ENCODE results near the gene CCDC28A.
"Not testable (repeated sequence)": the region's sequence is repeated elsewhere in the genome, so short reads cannot be mapped to it uniquely, and the experiment has no call there.

The CCDC28A gene

GRCh38 chr6:138773177-138774091 lies at the start of gene CCDC28A:
TSS of gene CCDC28A (plus strand) at chr6:138773769. CDS start at chr6:138776121, 2,352 bp downstream.
- H3K27me3 ChIP-seq (ENCODE audit: control insufficient read depth in 1 of 2, insufficient read depth in 2 of 2, low read length in 2 of 2), result no peaks in the 10 kb centered on the region

GRCh38 chr6:138724015-138724414 lies 49.6 kb upstream of the CCDC28A start:
- Histone ChIP-seq H3K4me1 (ENCODE audit: control insufficient read depth in 1 of 2, insufficient read depth in 2 of 2, low read length in 2 of 2) (peaks cover 11 to 14% of the 10 kb centered on the region in 2 donors), H3K36me3 (ENCODE audit: control insufficient read depth in 1 of 2, insufficient read depth in 2 of 2, low read length in 2 of 2) (no peaks in the 10 kb centered on the region), H3K9me3 (ENCODE audit: control insufficient read depth in 1 of 2, low read length in 2 of 2) (no peaks in the 10 kb centered on the region), H3K27me3 (ENCODE audit: control insufficient read depth in 1 of 2, insufficient read depth in 2 of 2, low read length in 2 of 2) (no peaks in the 10 kb centered on the region), H3K4me3 (ENCODE audit: low read depth in 1 of 2, low read length in 2 of 2) (no peak overlapping the region), H3K9ac (ENCODE audit: low read depth in 1 of 2, low read length in 2 of 2) (no peak overlapping the region), H3K27ac (ENCODE audit: low read depth, low read length) (no peak overlapping the region)

More at GRCh38 chr6:138773177-138774091, at the start of gene CCDC28A:
- Histone ChIP-seq H3K9me3 (ENCODE audit: control insufficient read depth in 1 of 2, low read length in 2 of 2) (no peaks in the 10 kb centered on the region), H3K36me3 (ENCODE audit: control insufficient read depth in 1 of 2, insufficient read depth in 2 of 2, low read length in 2 of 2) (peaks cover 0 to 5% of the 10 kb centered on the region in 2 donors), H3K9ac (ENCODE audit: low read depth in 1 of 2, low read length in 2 of 2) (peak within 1 kb of the TSS; percentile 71 to 87), H3K4me1 (ENCODE audit: control insufficient read depth in 1 of 2, insufficient read depth in 2 of 2, low read length in 2 of 2) (peaks cover 14 to 15% of the 10 kb centered on the region in 2 donors), H3K4me3 (ENCODE audit: low read depth in 1 of 2, low read length in 2 of 2) (peak within 1 kb of the TSS; percentile 98 to 100), H3K27ac (ENCODE audit: low read depth, low read length) (peak within 1 kb of the TSS; percentile 91)

GRCh38 chr6:138726066-138726756 lies 47.4 kb upstream of the CCDC28A start:
- H3K4me1 ChIP-seq (ENCODE audit: control insufficient read depth in 1 of 2, insufficient read depth in 2 of 2, low read length in 2 of 2), result peaks cover 11 to 14% of the 10 kb centered on the region in 2 donors
- H3K27ac ChIP-seq (ENCODE audit: low read depth, low read length), result no peak overlapping the region
- no peak overlapping the region for H3K9ac ChIP-seq (ENCODE audit: low read depth in 1 of 2, low read length in 2 of 2)
- no peaks in the 10 kb centered on the region for H3K36me3 ChIP-seq (ENCODE audit: control insufficient read depth in 1 of 2, insufficient read depth in 2 of 2, low read length in 2 of 2)
- no peak overlapping the region for H3K4me3 ChIP-seq (ENCODE audit: low read depth in 1 of 2, low read length in 2 of 2)
- H3K27me3 ChIP-seq (ENCODE audit: control insufficient read depth in 1 of 2, insufficient read depth in 2 of 2, low read length in 2 of 2), result no peaks in the 10 kb centered on the region
- H3K9me3 ChIP-seq (ENCODE audit: control insufficient read depth in 1 of 2, low read length in 2 of 2), result no peaks in the 10 kb centered on the region

GRCh38 chr6:138726757-138727097 lies 46.8 kb upstream of the CCDC28A start:
- Histone ChIP-seq H3K4me3 (ENCODE audit: low read depth in 1 of 2, low read length in 2 of 2) (no peak overlapping the region), H3K4me1 (ENCODE audit: control insufficient read depth in 1 of 2, insufficient read depth in 2 of 2, low read length in 2 of 2) (peaks cover 11 to 14% of the 10 kb centered on the region in 2 donors), H3K9me3 (ENCODE audit: control insufficient read depth in 1 of 2, low read length in 2 of 2) (no peaks in the 10 kb centered on the region), H3K27me3 (ENCODE audit: control insufficient read depth in 1 of 2, insufficient read depth in 2 of 2, low read length in 2 of 2) (no peaks in the 10 kb centered on the region), H3K9ac (ENCODE audit: low read depth in 1 of 2, low read length in 2 of 2) (no peak overlapping the region), H3K36me3 (ENCODE audit: control insufficient read depth in 1 of 2, insufficient read depth in 2 of 2, low read length in 2 of 2) (no peaks in the 10 kb centered on the region), H3K27ac (ENCODE audit: low read depth, low read length) (no peak overlapping the region)

GRCh38 chr6:138727182-138727581 lies 46.4 kb upstream of the CCDC28A start:
- H3K9me3 ChIP-seq (ENCODE audit: control insufficient read depth in 1 of 2, low read length in 2 of 2), result no peaks in the 10 kb centered on the region
- no peak overlapping the region for H3K9ac ChIP-seq (ENCODE audit: low read depth in 1 of 2, low read length in 2 of 2)
- peaks cover 11 to 14% of the 10 kb centered on the region in 2 donors for H3K4me1 ChIP-seq (ENCODE audit: control insufficient read depth in 1 of 2, insufficient read depth in 2 of 2, low read length in 2 of 2)
- no peaks in the 10 kb centered on the region for H3K27me3 ChIP-seq (ENCODE audit: control insufficient read depth in 1 of 2, insufficient read depth in 2 of 2, low read length in 2 of 2)
- H3K27ac ChIP-seq (ENCODE audit: low read depth, low read length), result no peak overlapping the region
- no peak overlapping the region for H3K4me3 ChIP-seq (ENCODE audit: low read depth in 1 of 2, low read length in 2 of 2)
- no peaks in the 10 kb centered on the region for H3K36me3 ChIP-seq (ENCODE audit: control insufficient read depth in 1 of 2, insufficient read depth in 2 of 2, low read length in 2 of 2)

GRCh38 chr6:138728662-138729061 lies 44.9 kb upstream of the CCDC28A start:
- Histone ChIP-seq H3K4me3 (ENCODE audit: low read depth in 1 of 2, low read length in 2 of 2) (no peak overlapping the region), H3K9ac (ENCODE audit: low read depth in 1 of 2, low read length in 2 of 2) (no peak overlapping the region), H3K36me3 (ENCODE audit: control insufficient read depth in 1 of 2, insufficient read depth in 2 of 2, low read length in 2 of 2) (no peaks in the 10 kb centered on the region), H3K9me3 (ENCODE audit: control insufficient read depth in 1 of 2, low read length in 2 of 2) (no peaks in the 10 kb centered on the region), H3K27me3 (ENCODE audit: control insufficient read depth in 1 of 2, insufficient read depth in 2 of 2, low read length in 2 of 2) (no peaks in the 10 kb centered on the region), H3K4me1 (ENCODE audit: control insufficient read depth in 1 of 2, insufficient read depth in 2 of 2, low read length in 2 of 2) (peaks cover 4 to 5% of the 10 kb centered on the region in 2 donors), H3K27ac (ENCODE audit: low read depth, low read length) (no peak overlapping the region)

GRCh38 chr6:138730037-138730436 lies 43.5 kb upstream of the CCDC28A start:
- not testable (repeated sequence) for H3K27me3 ChIP-seq (ENCODE audit: control insufficient read depth in 1 of 2, insufficient read depth in 2 of 2, low read length in 2 of 2); H3K9me3 ChIP-seq (ENCODE audit: control insufficient read depth in 1 of 2, low read length in 2 of 2); H3K36me3 ChIP-seq (ENCODE audit: control insufficient read depth in 1 of 2, insufficient read depth in 2 of 2, low read length in 2 of 2); H3K4me3 ChIP-seq (ENCODE audit: low read depth in 1 of 2, low read length in 2 of 2); H3K9ac ChIP-seq (ENCODE audit: low read depth in 1 of 2, low read length in 2 of 2); H3K27ac ChIP-seq (ENCODE audit: low read depth, low read length); H3K4me1 ChIP-seq (ENCODE audit: control insufficient read depth in 1 of 2, insufficient read depth in 2 of 2, low read length in 2 of 2)

- no peak overlapping the region for H3K4me3 ChIP-seq (ENCODE audit: low read depth in 1 of 2, low read length in 2 of 2)
- H3K27ac ChIP-seq (ENCODE audit: low read depth, low read length), result no peak overlapping the region
- H3K9ac ChIP-seq (ENCODE audit: low read depth in 1 of 2, low read length in 2 of 2), result no peak overlapping the region
- H3K27me3 ChIP-seq (ENCODE audit: control insufficient read depth in 1 of 2, insufficient read depth in 2 of 2, low read length in 2 of 2), result no peaks in the 10 kb centered on the region
- H3K9me3 ChIP-seq (ENCODE audit: control insufficient read depth in 1 of 2, low read length in 2 of 2), result no peaks in the 10 kb centered on the region
- no peaks in the 10 kb centered on the region for H3K4me1 ChIP-seq (ENCODE audit: control insufficient read depth in 1 of 2, insufficient read depth in 2 of 2, low read length in 2 of 2)
- no peaks in the 10 kb centered on the region for H3K36me3 ChIP-seq (ENCODE audit: control insufficient read depth in 1 of 2, insufficient read depth in 2 of 2, low read length in 2 of 2)
These were observed 39.0 kb upstream of the CCDC28A start for GRCh38 chr6:138734585-138734984.

GRCh38 chr6:138736640-138737039 lies 36.9 kb upstream of the CCDC28A start:
- H3K27me3 ChIP-seq (ENCODE audit: control insufficient read depth in 1 of 2, insufficient read depth in 2 of 2, low read length in 2 of 2), result no peaks in the 10 kb centered on the region
- H3K9ac ChIP-seq (ENCODE audit: low read depth in 1 of 2, low read length in 2 of 2), result no peak overlapping the region
- no peaks in the 10 kb centered on the region for H3K4me1 ChIP-seq (ENCODE audit: control insufficient read depth in 1 of 2, insufficient read depth in 2 of 2, low read length in 2 of 2)
- no peak overlapping the region for H3K27ac ChIP-seq (ENCODE audit: low read depth, low read length)
- H3K9me3 ChIP-seq (ENCODE audit: control insufficient read depth in 1 of 2, low read length in 2 of 2), result no peaks in the 10 kb centered on the region
- no peak overlapping the region for H3K4me3 ChIP-seq (ENCODE audit: low read depth in 1 of 2, low read length in 2 of 2)
- H3K36me3 ChIP-seq (ENCODE audit: control insufficient read depth in 1 of 2, insufficient read depth in 2 of 2, low read length in 2 of 2), result no peaks in the 10 kb centered on the region

GRCh38 chr6:138752017-138752416 lies 21.6 kb upstream of the CCDC28A start:
- Histone ChIP-seq H3K9me3 (ENCODE audit: control insufficient read depth in 1 of 2, low read length in 2 of 2) (no peaks in the 10 kb centered on the region), H3K27ac (ENCODE audit: low read depth, low read length) (no peak overlapping the region), H3K4me1 (ENCODE audit: control insufficient read depth in 1 of 2, insufficient read depth in 2 of 2, low read length in 2 of 2) (no peaks in the 10 kb centered on the region), H3K36me3 (ENCODE audit: control insufficient read depth in 1 of 2, insufficient read depth in 2 of 2, low read length in 2 of 2) (no peaks in the 10 kb centered on the region), H3K4me3 (ENCODE audit: low read depth in 1 of 2, low read length in 2 of 2) (no peak overlapping the region), H3K27me3 (ENCODE audit: control insufficient read depth in 1 of 2, insufficient read depth in 2 of 2, low read length in 2 of 2) (no peaks in the 10 kb centered on the region), H3K9ac (ENCODE audit: low read depth in 1 of 2, low read length in 2 of 2) (no peak overlapping the region)
